Keratinocyte (primary cell): ENCODE results near the gene FLNA. TPM values are rescaled to one million over a fixed set of nuclear protein-coding genes. Genes with fewer than 3 reads are reported as not detected.
A peak's percentile ranks its signal among the peaks of the same experiment; 100 is the strongest.

ENCODE experiments used
- DNase-seq: peaks from one replicate; pipeline ENCODE4 v3.0.0-alpha.2; 2011; ENCODE audit warnings: low read depth, missing footprints, low spot score
- FAIRE-seq: peaks from 2 replicates; lab custom pipeline; 2011; peaks lifted over from hg19 to GRCh38; lab: Jason Lieb, UNC
- H2AFZ ChIP-seq: 2 replicates; pipeline ENCODE4 v1.6.0; 2012; ENCODE audit warnings: low read length, control low read depth, inconsistent platforms; ENCODE audit not compliant: control insufficient read depth
- H3K27ac ChIP-seq: 2 replicates; pipeline ENCODE4 v1.5.1; 2011; ENCODE audit warnings: low read length; ENCODE audit not compliant: control insufficient read depth, insufficient read depth
- H3K27me3 ChIP-seq: 3 replicates; pipeline ENCODE4 v1.6.0; 2011; ENCODE audit warnings: low read length; ENCODE audit not compliant: control insufficient read depth, insufficient read depth; ENCODE audit errors: extremely low read depth
- H3K36me3 ChIP-seq, 2 experiments: 2 replicates in 1 of 2; 3 replicates in 1 of 2; pipeline ENCODE4 v1.5.1; 2011; ENCODE audit warnings: low read length in 2 of 2, mild to moderate bottlenecking in 1 of 2; ENCODE audit not compliant: control insufficient read depth in 2 of 2, insufficient read depth in 2 of 2; ENCODE audit errors: extremely low read depth in 1 of 2
- H3K4me1 ChIP-seq: 3 replicates; pipeline ENCODE4 v1.5.1; 2011; ENCODE audit warnings: low read length; ENCODE audit not compliant: control insufficient read depth, insufficient read depth; ENCODE audit errors: extremely low read depth
- H3K4me2 ChIP-seq: 3 replicates; pipeline ENCODE4 v1.6.0; 2011; ENCODE audit warnings: low read depth, low read length; ENCODE audit not compliant: control insufficient read depth, insufficient read depth; ENCODE audit errors: extremely low read depth
- H3K4me3 ChIP-seq, 3 experiments: fragments of 200-600 bp in 1 of 3; sonication (generic) in 1 of 3; 2 replicates in 2 of 3; 3 replicates in 1 of 3; pipeline ENCODE4 v1.5.1; 2011 to 2016; ENCODE audit warnings: low read length in 3 of 3, mild to moderate bottlenecking in 3 of 3, control low read depth in 2 of 3, inconsistent platforms in 1 of 3, low read depth in 1 of 3, mixed read lengths in 1 of 3, mixed run types in 1 of 3, moderate library complexity in 1 of 3; ENCODE audit not compliant: control insufficient read depth in 2 of 3, insufficient read depth in 2 of 3; ENCODE audit errors: extremely low read depth in 1 of 3
- H3K79me2 ChIP-seq: 2 replicates; pipeline ENCODE4 v1.6.0; 2012; ENCODE audit warnings: low read length; ENCODE audit not compliant: control insufficient read depth, insufficient read depth
- H3K9ac ChIP-seq: 3 replicates; pipeline ENCODE4 v1.6.0; 2011; ENCODE audit warnings: low read length; ENCODE audit not compliant: control insufficient read depth, insufficient read depth; ENCODE audit errors: extremely low read depth
- H3K9me1 ChIP-seq: 3 replicates; pipeline ENCODE4 v1.6.0; 2011; ENCODE audit warnings: low read length; ENCODE audit not compliant: control insufficient read depth, insufficient read depth; ENCODE audit errors: extremely low read depth
- H3K9me3 ChIP-seq: 2 replicates; pipeline ENCODE4 v1.5.1; 2012; ENCODE audit warnings: low read depth, low read length; ENCODE audit not compliant: control insufficient read depth
- H4K20me1 ChIP-seq: 3 replicates; pipeline ENCODE4 v1.6.0; 2011; ENCODE audit warnings: low read length; ENCODE audit not compliant: control insufficient read depth, insufficient read depth; ENCODE audit errors: extremely low read depth
- CTCF ChIP-seq, 3 experiments: IDR thresholded peaks in 1 of 3; conservative IDR thresholded peaks in 1 of 3; optimal IDR thresholded peaks in 1 of 3; 2 replicates in 2 of 3; 3 replicates in 1 of 3; pipeline versions ENCODE3 to v1.5.1; 2011; ENCODE audit warnings: low read length in 3 of 3, mild to moderate bottlenecking in 3 of 3, moderate library complexity in 2 of 3, control low read depth in 1 of 3, inconsistent platforms in 1 of 3; ENCODE audit not compliant: insufficient read depth in 2 of 3; ENCODE audit errors: extremely low read depth in 1 of 3
- EZH2 ChIP-seq: IDR thresholded peaks from one replicate; pipeline ENCODE4 v1.6.1; 2012; ENCODE audit warnings: inconsistent platforms, mild to moderate bottlenecking, low read length, moderate library complexity
- dilution Hi-C: fragments of 300-500 bp; cut with MboI; formaldehyde crosslinking; loops from one replicate; pipeline ENCODE4 v1.7.0; 2020; ENCODE audit warnings: low sequenced_read_pairs; ENCODE audit not compliant: extremely low pct_ligation_motif_present
- polyA plus RNA-seq, 5 experiments: library from polyadenylated mRNA; depleted of rRNA in 3 of 5; stranded (reverse) in 3 of 5; stranded (forward) in 1 of 5; unstranded in 1 of 5; fragments of >200 nt; gene quantifications; 1 replicate in 1 of 5; 2 replicates in 3 of 5; 3 replicates in 1 of 5; pipeline versions ENCODE4 v1.2.1 to v1.2.3, GENCODE V29; 2011 to 2012; ENCODE audit warnings: missing spikeins in 2 of 5, low read depth in 1 of 5, low replicate concordance in 1 of 5

FLNA gene
- polyA plus RNA-seq, 1 donor (not counting 4 experiments of a cell fraction or from before 2014, with no cell fraction given), result 245 TPM

DNA sequence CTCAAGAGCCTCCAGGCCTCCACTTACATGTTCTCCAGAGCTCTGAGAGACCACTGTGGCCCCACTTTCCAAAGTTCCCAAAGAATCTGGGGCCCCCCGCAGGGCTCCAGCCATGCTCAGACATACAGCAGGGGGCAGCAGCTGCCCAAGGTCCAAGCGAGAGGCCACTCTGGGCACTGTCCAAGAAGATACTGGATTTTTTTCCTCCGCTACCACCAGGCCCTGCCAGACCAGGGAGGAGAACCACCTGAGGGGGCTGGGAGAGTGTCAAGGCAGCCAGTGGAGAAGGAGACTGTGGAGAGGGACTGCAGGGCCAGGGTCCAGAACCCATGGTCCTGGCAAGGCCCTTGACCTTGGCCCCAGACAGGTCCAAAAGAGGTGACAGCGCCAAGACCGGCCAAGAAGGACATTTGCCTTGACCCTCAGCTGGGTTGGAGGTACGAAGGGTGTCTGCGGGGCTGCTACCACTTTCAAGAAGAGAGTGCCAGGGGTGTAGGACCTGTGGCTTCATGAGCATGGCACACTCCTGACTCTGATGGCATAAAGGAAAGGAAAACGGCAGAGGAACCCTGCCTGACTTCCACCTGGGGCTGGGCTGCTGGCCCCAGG, 10.0 kb upstream of the FLNA start:
- FAIRE-seq, result no peak
- dilution Hi-C loops, result no loop called here

GRCh38 chrX:154383359-154384283, 9.2 kb upstream of the FLNA start:
- H3K36me3 ChIP-seq, result peaks cover 1 to 10% of the 10 kb centered on the region in 2 experiments
- no peaks in the 10 kb centered on the region for H4K20me1 ChIP-seq
- DNase-seq (no peak), FAIRE-seq (no peak)
- TF ChIP-seq CTCF (optimal IDR thresholded peaks at IDR 0.05 in 1 of 3, IDR thresholded peaks at IDR 0.05 in 1 of 3, conservative IDR thresholded peaks at IDR 0.05 in 1 of 3; ENCODE audit: extremely low read depth in 1 of 3, insufficient read depth in 2 of 3, low read length in 3 of 3) (no peak), EZH2 (no peak)
- H3K9me3 ChIP-seq, result no peaks in the 10 kb centered on the region
- H3K4me1 ChIP-seq, result peaks cover 6% of the 10 kb centered on the region
- no peaks in the 10 kb centered on the region for H3K27me3 ChIP-seq
- no peak overlapping the region for H2AFZ ChIP-seq
- H3K4me2 ChIP-seq, result no peak overlapping the region
- H3K9ac ChIP-seq, result no peak overlapping the region
- no peaks in the 10 kb centered on the region for H3K9me1 ChIP-seq
- no peak overlapping the region for H3K27ac ChIP-seq
- H3K79me2 ChIP-seq, result peaks cover 13% of the 10 kb centered on the region
- H3K4me3 ChIP-seq, result no peak overlapping the region
- dilution Hi-C loops, result no loop called here

More for the DNA sequence above, 10.0 kb upstream of the FLNA start:
- TF ChIP-seq EZH2 (no peak), CTCF (optimal IDR thresholded peaks at IDR 0.05 in 1 of 3, IDR thresholded peaks at IDR 0.05 in 1 of 3, conservative IDR thresholded peaks at IDR 0.05 in 1 of 3; ENCODE audit: extremely low read depth in 1 of 3, insufficient read depth in 2 of 3, low read length in 3 of 3) (peak in 1 of 3 experiments; percentile 5)
- Histone ChIP-seq H4K20me1 (no peaks in the 10 kb centered on the region), H3K4me2 (no peak overlapping the region), H3K9me1 (no peaks in the 10 kb centered on the region), H3K79me2 (peaks cover 13% of the 10 kb centered on the region), H3K9ac (no peak overlapping the region), H3K36me3 (peaks cover 1 to 10% of the 10 kb centered on the region in 2 experiments), H3K4me1 (peaks cover 6% of the 10 kb centered on the region), H3K27me3 (no peaks in the 10 kb centered on the region), H3K27ac (no peak overlapping the region), H3K4me3 (no peak overlapping the region), H3K9me3 (no peaks in the 10 kb centered on the region), H2AFZ (no peak overlapping the region)
- no peak for DNase-seq
